Measurements from ENCODE around the gene DOCK10. TPM values are rescaled to one million over a fixed set of nuclear protein-coding genes. Genes with fewer than 3 reads are reported as not detected.

The DOCK10 gene
- total and polyA plus RNA-seq, 10 of the 15 experiments (the other 5 are each of a cell fraction or from before 2014, with no cell fraction given): 16.9 to 120 (median 85.5) TPM

- Histone ChIP-seq H3K9me3 (replicated peaks; ENCODE audit: control insufficient read depth, insufficient read depth, low read length) (no peaks in the 10 kb centered on the region), H3K4me2 (ENCODE audit: control insufficient read depth, insufficient read depth) (no peak overlapping the region), H3K9ac (ENCODE audit: control insufficient read depth, insufficient read depth, low read length) (no peak overlapping the region), H3K4me1 (ENCODE audit: control insufficient read depth, insufficient read depth, low read length) (no peaks in the 10 kb centered on the region; the same call in 1 of the 2 replicates), H4K20me1 (ENCODE audit: control insufficient read depth, insufficient read depth) (no peaks in the 10 kb centered on the region), H3K27ac (ENCODE audit: control insufficient read depth, insufficient read depth) (no peak overlapping the region), H3K36me3 (ENCODE audit: control insufficient read depth in 2 of 2, insufficient read depth in 2 of 2, low read length in 1 of 2) (no peaks in the 10 kb centered on the region), H3K79me2 (ENCODE audit: control insufficient read depth, insufficient read depth, low read length) (no peaks in the 10 kb centered on the region), H2AFZ (ENCODE audit: control insufficient read depth, low read depth, low read length) (no peak overlapping the region), H3K27me3 (replicated peaks in 1 of 2; ENCODE audit: control insufficient read depth in 2 of 2, insufficient read depth in 2 of 2, low read length in 1 of 2) (no peaks in the 10 kb centered on the region), H3K4me3 (no peak overlapping the region)
- ChIA-PET CTCF (interaction anchor here (1.2 to 1.4 kb wide), 2 partner anchors 12 to 53 kb away, joined by 4 read pairs; no protein-coding TSS in a partner anchor), POLR2A (no interaction called here), SMC1A (ENCODE audit: uncharacterized antibody, unreplicated experiment) (interaction anchor here (0.7 to 1.1 kb wide), 2 partner anchors 55 to 1736 kb away, joined by 3 read pairs; no protein-coding TSS in a partner anchor), RAD21 (ENCODE audit: unreplicated experiment) (interaction anchor here (1.7 kb wide), 1 partner anchor 54 kb away, joined by 4 read pairs; no protein-coding TSS in a partner anchor)
- FAIRE-seq (no peak), ATAC-seq (no peak), DNase-seq (ENCODE audit: low read depth, low spot score) (no peak)
- no TSS peak for BruUV-seq (replicated peaks)
- TF ChIP-seq SKIL (IDR thresholded peaks at IDR 0.05; ENCODE audit: low read depth, poor library complexity, severe bottlenecking) (no peak), RAD21 (IDR thresholded peaks at IDR 0.05; ENCODE audit: insufficient read depth, low read depth, low read length) (no peak), IRF5 (IDR thresholded peaks at IDR 0.05; ENCODE audit: borderline replicate concordance) (no peak), LARP7 (IDR thresholded peaks at IDR 0.05) (no peak), EGR1 (IDR thresholded peaks at IDR 0.05; ENCODE audit: borderline replicate concordance in 1 of 2, low read depth in 2 of 2, low read length in 2 of 2) (no peak), TAF1 (IDR thresholded peaks at IDR 0.05; ENCODE audit: borderline replicate concordance, low read depth, low read length) (no peak), NR2C2 (IDR thresholded peaks at IDR 0.05; ENCODE audit: borderline replicate concordance, control insufficient read depth, insufficient read length, low read depth) (no peak), RAD51 (IDR thresholded peaks at IDR 0.05) (no peak), JUNB (IDR thresholded peaks at IDR 0.05) (no peak), CHD1 (IDR thresholded peaks at IDR 0.05; ENCODE audit: low read depth, low read length) (no peak), BRCA1 (IDR thresholded peaks at IDR 0.05; ENCODE audit: low read depth, low read length) (no peak), SP1 (IDR thresholded peaks at IDR 0.05; ENCODE audit: low read depth, low read length) (no peak), CUX1 (IDR thresholded peaks at IDR 0.05; ENCODE audit: insufficient replicate concordance, low read depth, low read length) (no peak), ELK1 (IDR thresholded peaks at IDR 0.05; ENCODE audit: low read depth, low read length) (no peak), CEBPB (IDR thresholded peaks at IDR 0.05; ENCODE audit: borderline replicate concordance in 1 of 2, low read depth in 2 of 2, low read length in 2 of 2) (no peak)
- in situ Hi-C loops (cut with MboI) (no loop called here), intact Hi-C loops (cut with micrococcal nuclease; ENCODE audit: unreplicated experiment) (no loop called here)
- WGBS (ENCODE audit: insufficient coverage, insufficient replicate concordance, low lambda C conversion rate, missing lambda C conversion rate): 41% methylated on average over 1 of the region's 1 CpG
These were observed 13.4 kb upstream of the DOCK10 start for GRCh38 chr2:225055714-225056113.
